ENCODE results near the gene TUBA3E. TPM values are rescaled to one million over a fixed set of nuclear protein-coding genes. Genes with fewer than 3 reads are reported as not detected.
"Not testable (repeated sequence)": the region's sequence is repeated elsewhere in the genome, so short reads cannot be mapped to it uniquely, and the experiment has no call there.

The TUBA3E gene
- total and polyA plus RNA-seq, 2 donors (not counting 3 experiments of a cell fraction or from before 2014, with no cell fraction given) = not detected

DNA sequence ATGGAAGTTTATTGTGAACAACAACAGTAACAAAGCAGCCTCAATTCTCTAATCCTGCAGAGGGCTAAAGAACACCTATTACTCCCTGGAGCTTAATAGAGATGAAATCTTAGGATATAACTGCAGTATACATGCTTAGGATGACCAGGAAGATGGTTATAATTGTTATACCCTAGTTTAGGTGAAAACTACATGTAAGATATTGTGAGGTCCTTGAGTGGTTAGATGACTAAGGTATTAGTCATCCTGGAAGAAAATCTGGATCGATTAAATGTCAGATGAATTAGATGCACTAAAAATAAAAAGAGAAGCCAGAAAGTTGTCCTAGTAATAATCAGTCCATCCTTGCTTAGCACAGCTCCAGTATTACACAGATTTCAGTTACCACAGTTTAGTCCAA, 22.3 kb upstream of the TUBA3E start:
- H3K36me3 ChIP-seq (ENCODE audit: control insufficient read depth in 2 of 2, extremely low read depth in 1 of 2, insufficient read depth in 2 of 2, low read length in 2 of 2); H3K27ac ChIP-seq (ENCODE audit: insufficient read depth, low read depth, low read length); BruUV-seq (replicated peaks); dilution Hi-C loops (cut with MboI; ENCODE audit: extremely low pct_ligation_motif_present, low sequenced_read_pairs); DNase-seq (ENCODE audit: low read depth, low spot score); H3K27me3 ChIP-seq (ENCODE audit: control insufficient read depth in 2 of 2, insufficient read depth in 2 of 2, low read length in 2 of 2); H3K4me1 ChIP-seq (ENCODE audit: control insufficient read depth, extremely low read depth, insufficient read depth, low read length); CTCF ChIA-PET; H3K4me2 ChIP-seq (ENCODE audit: insufficient read depth, low read length); H4K20me1 ChIP-seq (replicated peaks; ENCODE audit: control insufficient read depth, extremely low read depth, insufficient read depth, low read length); H3K9me1 ChIP-seq (replicated peaks; ENCODE audit: control insufficient read depth, extremely low read depth, insufficient read depth, low read length); intact Hi-C loops (cut with micrococcal nuclease); H2AFZ ChIP-seq (ENCODE audit: low read depth, low read length); H3K9me3 ChIP-seq (replicated peaks; ENCODE audit: control insufficient read depth, insufficient read depth, low read length); POLR2A ChIA-PET; H3K79me2 ChIP-seq (ENCODE audit: control insufficient read depth, insufficient read depth, low read length); H3K9ac ChIP-seq (replicated peaks; ENCODE audit: extremely low read depth, insufficient read depth, low read length); H3K4me3 ChIP-seq (replicated peaks in 1 of 3; ENCODE audit: insufficient read depth in 1 of 3, low read depth in 1 of 3, low read length in 3 of 3): not testable (repeated sequence)
- FAIRE-seq = peak; percentile 62

DNA sequence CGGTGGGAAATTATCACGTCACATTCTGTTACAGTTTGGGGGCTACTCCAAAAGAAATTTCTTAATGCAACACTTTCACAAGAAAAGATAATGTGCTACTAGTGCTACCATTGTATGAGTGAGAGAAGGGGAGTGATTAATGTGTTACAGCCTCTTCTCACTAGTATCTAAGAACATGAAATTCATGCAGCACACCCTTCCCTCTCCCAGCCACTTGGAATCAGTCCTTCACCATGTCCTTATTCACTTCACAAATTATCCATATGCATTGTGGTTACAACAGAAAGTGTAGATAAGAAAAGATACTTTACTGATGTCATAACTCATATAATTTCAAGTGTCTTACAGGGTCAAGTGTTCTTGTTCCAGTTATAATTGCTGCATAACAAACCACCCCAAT, 20.9 kb upstream of the TUBA3E start:
- H3K79me2 ChIP-seq (ENCODE audit: control insufficient read depth, insufficient read depth, low read length); H4K20me1 ChIP-seq (replicated peaks; ENCODE audit: control insufficient read depth, extremely low read depth, insufficient read depth, low read length); BruUV-seq (replicated peaks); dilution Hi-C loops (cut with MboI; ENCODE audit: extremely low pct_ligation_motif_present, low sequenced_read_pairs); H3K27me3 ChIP-seq (ENCODE audit: control insufficient read depth in 2 of 2, insufficient read depth in 2 of 2, low read length in 2 of 2); H3K27ac ChIP-seq (ENCODE audit: insufficient read depth, low read depth, low read length); H3K4me3 ChIP-seq (replicated peaks in 1 of 3; ENCODE audit: insufficient read depth in 1 of 3, low read depth in 1 of 3, low read length in 3 of 3); DNase-seq (ENCODE audit: low read depth, low spot score); H2AFZ ChIP-seq (ENCODE audit: low read depth, low read length); H3K4me1 ChIP-seq (ENCODE audit: control insufficient read depth, extremely low read depth, insufficient read depth, low read length); CTCF ChIA-PET; H3K9ac ChIP-seq (replicated peaks; ENCODE audit: extremely low read depth, insufficient read depth, low read length); H3K4me2 ChIP-seq (ENCODE audit: insufficient read depth, low read length); POLR2A ChIA-PET; H3K36me3 ChIP-seq (ENCODE audit: control insufficient read depth in 2 of 2, extremely low read depth in 1 of 2, insufficient read depth in 2 of 2, low read length in 2 of 2); H3K9me1 ChIP-seq (replicated peaks; ENCODE audit: control insufficient read depth, extremely low read depth, insufficient read depth, low read length); intact Hi-C loops (cut with micrococcal nuclease); H3K9me3 ChIP-seq (replicated peaks; ENCODE audit: control insufficient read depth, insufficient read depth, low read length): not testable (repeated sequence)
- FAIRE-seq = peak; percentile 12

DNA sequence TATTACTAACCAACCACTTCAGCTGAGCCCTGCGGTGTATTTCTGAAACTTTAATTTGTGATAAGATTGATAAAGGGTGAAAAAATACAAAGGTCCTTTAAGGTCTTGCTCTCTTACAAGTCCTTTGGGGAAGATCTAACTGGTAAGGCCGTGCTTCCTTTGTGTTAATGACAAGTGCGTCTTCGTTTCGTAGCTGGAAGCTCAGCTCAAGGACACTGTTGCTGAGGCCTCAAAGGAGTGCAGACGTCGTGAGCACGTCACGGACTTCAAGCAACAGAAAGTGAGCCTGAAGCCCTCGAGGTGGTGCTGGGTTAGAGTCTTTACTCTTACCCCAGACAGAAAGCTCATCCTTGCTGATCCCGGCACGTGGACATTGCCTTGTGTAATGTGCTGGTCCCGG, 8.8 kb upstream of the TUBA3E start:
- H4K20me1 ChIP-seq (replicated peaks; ENCODE audit: control insufficient read depth, extremely low read depth, insufficient read depth, low read length); H2AFZ ChIP-seq (ENCODE audit: low read depth, low read length); H3K4me2 ChIP-seq (ENCODE audit: insufficient read depth, low read length); POLR2A ChIA-PET; FAIRE-seq; H3K79me2 ChIP-seq (ENCODE audit: control insufficient read depth, insufficient read depth, low read length); H3K4me1 ChIP-seq (ENCODE audit: control insufficient read depth, extremely low read depth, insufficient read depth, low read length); H3K4me3 ChIP-seq (replicated peaks in 1 of 3; ENCODE audit: insufficient read depth in 1 of 3, low read depth in 1 of 3, low read length in 3 of 3); H3K9me3 ChIP-seq (replicated peaks; ENCODE audit: control insufficient read depth, insufficient read depth, low read length); H3K27me3 ChIP-seq (ENCODE audit: control insufficient read depth in 2 of 2, insufficient read depth in 2 of 2, low read length in 2 of 2); H3K9ac ChIP-seq (replicated peaks; ENCODE audit: extremely low read depth, insufficient read depth, low read length); CTCF ChIA-PET; intact Hi-C loops (cut with micrococcal nuclease); DNase-seq (ENCODE audit: low read depth, low spot score); H3K27ac ChIP-seq (ENCODE audit: insufficient read depth, low read depth, low read length); H3K9me1 ChIP-seq (replicated peaks; ENCODE audit: control insufficient read depth, extremely low read depth, insufficient read depth, low read length); dilution Hi-C loops (cut with MboI; ENCODE audit: extremely low pct_ligation_motif_present, low sequenced_read_pairs); H3K36me3 ChIP-seq (ENCODE audit: control insufficient read depth in 2 of 2, extremely low read depth in 1 of 2, insufficient read depth in 2 of 2, low read length in 2 of 2); BruUV-seq (replicated peaks): not testable (repeated sequence)

DNA sequence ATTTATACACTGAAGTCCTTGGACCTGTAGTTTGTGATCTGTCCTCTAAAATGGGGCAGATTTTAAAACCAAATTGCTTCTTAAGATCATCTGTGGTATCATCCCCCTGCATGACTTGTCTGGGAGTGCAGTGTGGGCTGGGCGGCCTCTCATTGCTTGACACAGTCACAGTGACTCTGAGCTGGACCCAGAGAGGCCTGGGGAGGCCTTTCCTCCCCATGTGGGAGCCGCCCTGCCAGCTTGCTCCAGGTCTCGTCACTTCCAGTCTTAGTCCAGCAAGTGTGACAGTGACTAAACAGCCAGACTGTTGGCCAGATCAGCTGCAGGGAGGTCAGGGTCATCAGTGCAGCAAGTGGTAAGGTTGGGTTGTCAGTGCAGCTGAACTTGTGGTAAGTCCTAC, 4.9 kb upstream of the TUBA3E start:
- CTCF ChIA-PET; H4K20me1 ChIP-seq (replicated peaks; ENCODE audit: control insufficient read depth, extremely low read depth, insufficient read depth, low read length); H3K36me3 ChIP-seq (ENCODE audit: control insufficient read depth in 2 of 2, extremely low read depth in 1 of 2, insufficient read depth in 2 of 2, low read length in 2 of 2); dilution Hi-C loops (cut with MboI; ENCODE audit: extremely low pct_ligation_motif_present, low sequenced_read_pairs); H3K4me1 ChIP-seq (ENCODE audit: control insufficient read depth, extremely low read depth, insufficient read depth, low read length); H3K4me2 ChIP-seq (ENCODE audit: insufficient read depth, low read length); H3K79me2 ChIP-seq (ENCODE audit: control insufficient read depth, insufficient read depth, low read length); H3K9me3 ChIP-seq (replicated peaks; ENCODE audit: control insufficient read depth, insufficient read depth, low read length); H3K27ac ChIP-seq (ENCODE audit: insufficient read depth, low read depth, low read length); POLR2A ChIA-PET; H3K9ac ChIP-seq (replicated peaks; ENCODE audit: extremely low read depth, insufficient read depth, low read length); BruUV-seq (replicated peaks); H3K9me1 ChIP-seq (replicated peaks; ENCODE audit: control insufficient read depth, extremely low read depth, insufficient read depth, low read length); H3K27me3 ChIP-seq (ENCODE audit: control insufficient read depth in 2 of 2, insufficient read depth in 2 of 2, low read length in 2 of 2); intact Hi-C loops (cut with micrococcal nuclease); H2AFZ ChIP-seq (ENCODE audit: low read depth, low read length); H3K4me3 ChIP-seq (replicated peaks in 1 of 3; ENCODE audit: insufficient read depth in 1 of 3, low read depth in 1 of 3, low read length in 3 of 3); DNase-seq (ENCODE audit: low read depth, low spot score): not testable (repeated sequence)
- peak; percentile 40 for FAIRE-seq

All from endothelial cell of umbilical vein (primary cell).